ENCODE results near the gene PYCARD. TPM values are rescaled to one million over a fixed set of nuclear protein-coding genes. Genes with fewer than 3 reads are reported as not detected.

Gene PYCARD
- total and polyA plus RNA-seq, 9 of the 15 experiments (the other 6 are each of a cell fraction or from before 2014, with no cell fraction given): 1.3 to 28.4 (median 6.0) TPM

DNA sequence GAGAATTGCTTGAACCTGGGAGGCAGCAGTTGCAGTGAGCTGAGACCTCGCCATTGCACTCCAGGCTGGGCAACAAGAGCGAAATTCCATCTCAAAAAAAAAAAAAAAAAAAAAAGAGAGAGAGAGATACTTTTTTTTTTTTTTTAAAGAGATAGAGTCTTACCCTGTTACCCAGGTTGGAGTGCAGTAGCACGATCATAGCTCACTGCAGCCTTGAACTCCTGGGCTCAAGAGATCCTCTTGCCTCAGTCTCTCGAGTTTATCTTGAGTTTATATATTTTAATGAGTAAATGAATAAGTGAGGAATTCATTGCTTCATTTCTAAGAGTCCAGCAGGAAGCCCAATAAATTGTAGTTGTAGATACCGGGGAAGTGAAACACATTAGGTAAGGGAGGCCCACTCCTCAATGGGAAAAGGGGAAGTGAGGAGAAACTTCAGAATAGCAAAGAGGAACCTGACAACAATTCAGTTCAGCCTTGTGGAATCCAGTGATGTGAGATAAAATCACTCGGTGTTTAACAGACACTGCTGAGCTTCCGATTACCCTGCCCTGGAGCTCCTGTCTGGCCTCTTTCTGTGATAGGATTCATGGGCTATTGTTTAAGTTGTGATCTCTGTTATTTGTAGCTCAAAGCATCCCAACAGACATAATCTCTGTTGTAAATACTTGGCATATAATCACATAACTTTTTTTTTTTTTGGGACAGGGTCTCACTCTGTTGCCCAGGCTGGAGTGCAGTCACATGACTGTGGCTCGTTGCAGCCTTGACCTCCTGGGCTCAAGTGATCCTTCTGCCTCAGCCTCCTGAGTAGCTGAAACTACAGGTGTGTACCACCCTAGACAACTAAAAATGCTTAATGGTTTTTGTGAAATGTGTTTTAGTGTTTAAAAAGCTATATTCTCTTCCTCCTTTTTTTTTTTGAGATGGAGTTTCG is 41.4 kb upstream of the PYCARD start (continued):
- TF ChIP-seq, protein P1, sequence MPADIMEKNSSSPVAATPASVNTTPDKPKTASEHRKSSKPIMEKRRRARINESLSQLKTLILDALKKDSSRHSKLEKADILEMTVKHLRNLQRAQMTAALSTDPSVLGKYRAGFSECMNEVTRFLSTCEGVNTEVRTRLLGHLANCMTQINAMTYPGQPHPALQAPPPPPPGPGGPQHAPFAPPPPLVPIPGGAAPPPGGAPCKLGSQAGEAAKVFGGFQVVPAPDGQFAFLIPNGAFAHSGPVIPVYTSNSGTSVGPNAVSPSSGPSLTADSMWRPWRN (IDR thresholded peaks at IDR 0.05; ENCODE audit: low read depth): peak; percentile 46; the same call in 1 of the 2 replicates
- no peak for TF ChIP-seq TGIF2 (CRISPR knock-in tag; IDR thresholded peaks at IDR 0.05)
- TF ChIP-seq BCOR (IDR thresholded peaks at IDR 0.05): peak; percentile 77
- no peak for TF ChIP-seq ZC3H11A (IDR thresholded peaks at IDR 0.05; ENCODE audit: low read depth, low read length)
- TF ChIP-seq BRF1 (IDR thresholded peaks at IDR 0.05; ENCODE audit: borderline replicate concordance, extremely low read depth, insufficient read length): no peak
- no peak for TF ChIP-seq ELF1 (tag; IDR thresholded peaks at IDR 0.05)
- TF ChIP-seq PHB (CRISPR knock-in tag; IDR thresholded peaks at IDR 0.05): no peak

DNA sequence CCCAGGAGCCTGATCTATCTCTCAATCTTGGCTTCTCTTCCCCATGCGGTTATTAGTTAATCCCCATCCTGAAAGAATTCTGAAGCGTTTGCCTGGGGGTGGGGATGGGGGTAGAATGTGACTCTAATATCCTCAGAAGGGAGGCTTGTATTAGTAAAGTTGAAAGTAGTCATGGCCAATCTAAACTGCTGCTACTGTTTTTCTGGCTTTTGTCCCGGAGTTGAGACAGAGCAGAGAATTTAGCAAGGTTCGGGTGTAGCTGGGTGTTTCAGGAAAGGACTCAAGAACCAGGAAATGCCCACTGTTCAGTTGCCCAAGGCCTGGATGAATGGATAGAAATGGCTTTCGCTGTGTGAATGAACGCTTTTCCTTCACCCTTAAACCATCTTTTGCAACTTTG is 39.6 kb upstream of the PYCARD start:
- FAIRE-seq (no peak), DNase-seq (ENCODE audit: extremely low read depth in 1 of 4, low spot score in 3 of 4) (peak in 1 of 4 experiments; percentile 2), ATAC-seq (no peak)
- H3K9me3 ChIP-seq (replicated peaks; ENCODE audit: control insufficient read depth, insufficient read depth, low read depth, low read length): no peaks in the 10 kb centered on the region
- peaks cover 4 to 6% of the 10 kb centered on the region in 2 experiments for H3K4me1 ChIP-seq (replicated peaks in 1 of 2; ENCODE audit: control insufficient read depth in 2 of 2, insufficient read depth in 2 of 2, low read length in 2 of 2)
- ChIA-PET CTCF (ENCODE audit: low intra/inter-chr PET ratio) (no interaction called here), POLR2A (no interaction called here)
- 0 out of 2 replicates have a peak, but pooled peaks cover 2% of the 10 kb centered on the region for H4K20me1 ChIP-seq (replicated peaks; ENCODE audit: control insufficient read depth, insufficient read depth, low read length)
- H3K4me2 ChIP-seq (ENCODE audit: insufficient read depth, low read length): no peak overlapping the region
- 42% methylated on average over 6 of the region's 6 CpGs for whole genome bisulfite sequencing (ENCODE audit: insufficient coverage, low coverage, missing lambda C conversion rate)
- H3K9me1 ChIP-seq (ENCODE audit: control insufficient read depth, insufficient read depth, low read length): no peaks in the 10 kb centered on the region
- 0 out of 2 replicates have a peak overlapping the region, but pooled peaks have one; percentile 17 for H2AFZ ChIP-seq (ENCODE audit: low read depth, low read length)
- no peaks in the 10 kb centered on the region for H3K27me3 ChIP-seq (ENCODE audit: control insufficient read depth in 2 of 2, insufficient read depth in 2 of 2, low read length in 2 of 2)
- no TSS peak for BruUV-seq (replicated peaks)
- H3K79me2 ChIP-seq (ENCODE audit: control insufficient read depth, insufficient read depth, low read length): no peaks in the 10 kb centered on the region
- in situ Hi-C loops (cut with MboI): no loop called here
- no peaks in the 10 kb centered on the region for H3K36me3 ChIP-seq (ENCODE audit: control insufficient read depth, insufficient read depth, low read length)
- H3K27ac ChIP-seq (ENCODE audit: extremely low read depth, low read depth, low read length): no peak overlapping the region
- H3K4me3 ChIP-seq: no peak overlapping the region
- intact Hi-C loops (cut with micrococcal nuclease): no loop called here
- no peak overlapping the region for H3K9ac ChIP-seq (ENCODE audit: insufficient read depth in 1 of 2, low read depth in 2 of 2, low read length in 2 of 2)
- TF ChIP-seq CBX2 (IDR thresholded peaks at IDR 0.05; ENCODE audit: insufficient read depth, low read length, poor library complexity, severe bottlenecking): no peak
- TF ChIP-seq ZNF224 (CRISPR knock-in tag; IDR thresholded peaks at IDR 0.05): no peak
- TF ChIP-seq, protein P2, sequence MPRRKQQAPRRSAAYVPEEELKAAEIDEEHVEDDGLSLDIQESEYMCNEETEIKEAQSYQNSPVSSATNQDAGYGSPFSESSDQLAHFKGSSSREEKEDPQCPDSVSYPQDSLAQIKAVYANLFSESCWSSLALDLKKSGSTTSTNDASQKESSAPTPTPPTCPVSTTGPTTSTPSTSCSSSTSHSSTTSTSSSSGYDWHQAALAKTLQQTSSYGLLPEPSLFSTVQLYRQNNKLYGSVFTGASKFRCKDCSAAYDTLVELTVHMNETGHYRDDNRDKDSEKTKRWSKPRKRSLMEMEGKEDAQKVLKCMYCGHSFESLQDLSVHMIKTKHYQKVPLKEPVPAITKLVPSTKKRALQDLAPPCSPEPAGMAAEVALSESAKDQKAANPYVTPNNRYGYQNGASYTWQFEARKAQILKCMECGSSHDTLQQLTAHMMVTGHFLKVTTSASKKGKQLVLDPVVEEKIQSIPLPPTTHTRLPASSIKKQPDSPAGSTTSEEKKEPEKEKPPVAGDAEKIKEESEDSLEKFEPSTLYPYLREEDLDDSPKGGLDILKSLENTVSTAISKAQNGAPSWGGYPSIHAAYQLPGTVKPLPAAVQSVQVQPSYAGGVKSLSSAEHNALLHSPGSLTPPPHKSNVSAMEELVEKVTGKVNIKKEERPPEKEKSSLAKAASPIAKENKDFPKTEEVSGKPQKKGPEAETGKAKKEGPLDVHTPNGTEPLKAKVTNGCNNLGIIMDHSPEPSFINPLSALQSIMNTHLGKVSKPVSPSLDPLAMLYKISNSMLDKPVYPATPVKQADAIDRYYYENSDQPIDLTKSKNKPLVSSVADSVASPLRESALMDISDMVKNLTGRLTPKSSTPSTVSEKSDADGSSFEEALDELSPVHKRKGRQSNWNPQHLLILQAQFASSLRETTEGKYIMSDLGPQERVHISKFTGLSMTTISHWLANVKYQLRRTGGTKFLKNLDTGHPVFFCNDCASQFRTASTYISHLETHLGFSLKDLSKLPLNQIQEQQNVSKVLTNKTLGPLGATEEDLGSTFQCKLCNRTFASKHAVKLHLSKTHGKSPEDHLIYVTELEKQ (CRISPR knock-in tag; IDR thresholded peaks at IDR 0.05): no peak
- TF ChIP-seq, protein P3, sequence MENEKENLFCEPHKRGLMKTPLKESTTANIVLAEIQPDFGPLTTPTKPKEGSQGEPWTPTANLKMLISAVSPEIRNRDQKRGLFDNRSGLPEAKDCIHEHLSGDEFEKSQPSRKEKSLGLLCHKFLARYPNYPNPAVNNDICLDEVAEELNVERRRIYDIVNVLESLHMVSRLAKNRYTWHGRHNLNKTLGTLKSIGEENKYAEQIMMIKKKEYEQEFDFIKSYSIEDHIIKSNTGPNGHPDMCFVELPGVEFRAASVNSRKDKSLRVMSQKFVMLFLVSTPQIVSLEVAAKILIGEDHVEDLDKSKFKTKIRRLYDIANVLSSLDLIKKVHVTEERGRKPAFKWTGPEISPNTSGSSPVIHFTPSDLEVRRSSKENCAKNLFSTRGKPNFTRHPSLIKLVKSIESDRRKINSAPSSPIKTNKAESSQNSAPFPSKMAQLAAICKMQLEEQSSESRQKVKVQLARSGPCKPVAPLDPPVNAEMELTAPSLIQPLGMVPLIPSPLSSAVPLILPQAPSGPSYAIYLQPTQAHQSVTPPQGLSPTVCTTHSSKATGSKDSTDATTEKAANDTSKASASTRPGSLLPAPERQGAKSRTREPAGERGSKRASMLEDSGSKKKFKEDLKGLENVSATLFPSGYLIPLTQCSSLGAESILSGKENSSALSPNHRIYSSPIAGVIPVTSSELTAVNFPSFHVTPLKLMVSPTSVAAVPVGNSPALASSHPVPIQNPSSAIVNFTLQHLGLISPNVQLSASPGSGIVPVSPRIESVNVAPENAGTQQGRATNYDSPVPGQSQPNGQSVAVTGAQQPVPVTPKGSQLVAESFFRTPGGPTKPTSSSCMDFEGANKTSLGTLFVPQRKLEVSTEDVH (IDR thresholded peaks at IDR 0.05; ENCODE audit: low read depth, partially characterized antibody): no peak
- no peak for TF ChIP-seq PTBP1 (IDR thresholded peaks at IDR 0.05; ENCODE audit: low read depth, low read length)
- TF ChIP-seq ELF4 (CRISPR knock-in tag; IDR thresholded peaks at IDR 0.05): no peak
- TF ChIP-seq ZKSCAN8 (CRISPR knock-in tag; IDR thresholded peaks at IDR 0.05): no peak

Measured in K562 (cell line).